HCT116 (cell line): Measurements from ENCODE around the gene GALNT17. TPM values are rescaled to one million over a fixed set of nuclear protein-coding genes. Genes with fewer than 3 reads are reported as not detected.

Experiments used
- ATAC-seq: fragments of 200-7000 bp; cut with Tn5 transposase; 2 replicates; pipeline ENCODE4 v1.9.1; 2020; ENCODE audit warnings: mild to moderate bottlenecking, moderate library complexity
- BruUV-seq: library from RNA; stranded (reverse); fragments of 400-500 nt; replicated peaks from 2 replicates; lab custom pipeline; 2021; lab: Mats Ljungman, UMichigan
- CTCF ChIA-PET: fragments of 300-600 bp; sonication (Branson Sonifier 250); formaldehyde crosslinking; loops from one replicate; lab custom pipeline; 2021; ENCODE audit warnings: antibody characterized with exemption; lab: Charles Lee
- POLR2A ChIA-PET: fragments of 300-600, 350-600 bp; sonication (Branson Sonifier 250); formaldehyde crosslinking; loops from one replicate; lab custom pipeline; 2021; ENCODE audit warnings: antibody characterized with exemption; lab: Charles Lee
- RAD21 ChIA-PET, 2 experiments: fragments of 300-600 bp; sonication (Branson Sonifier 250); formaldehyde crosslinking; loops; one replicate each; lab custom pipeline; 2023; ENCODE audit warnings: low total read pairs in 2 of 2; ENCODE audit not compliant: uncharacterized antibody in 2 of 2, unreplicated experiment in 2 of 2, low non-redundant PET in 1 of 2; lab: Charles Lee
- DNase-seq: peaks from one replicate; pipeline ENCODE4 v3.0.0-alpha.2; 2010; ENCODE audit warnings: low read depth, low spot score
- H2AFZ ChIP-seq: fragments of 200-600 bp; shearing (Covaris generic), sonication (generic); 2 replicates; pipeline ENCODE4 v1.6.1; 2017; ENCODE audit warnings: low read depth, mixed run types, mixed read lengths, antibody characterized with exemption, low read length; ENCODE audit not compliant: poor library complexity, severe bottlenecking
- H3K27ac ChIP-seq: 2 replicates; pipeline ENCODE4 v1.5.1; 2012; ENCODE audit warnings: low read depth, low read length
- H3K27me3 ChIP-seq: fragments of 200-600 bp; sonication (generic); 2 replicates; pipeline ENCODE4 v1.6.1; 2016; ENCODE audit warnings: mixed run types, low read length, mixed read lengths; ENCODE audit not compliant: insufficient read depth
- H3K36me3 ChIP-seq, 2 experiments: fragments of 200-500 bp in 1 of 2; fragments of 200-600 bp in 1 of 2; sonication (Bioruptor generic) in 1 of 2; sonication (generic) in 1 of 2; 2 replicates each; pipeline versions ENCODE4 v1.5.1 to v1.6.1; 2014 to 2016; ENCODE audit warnings: low read length in 2 of 2, inconsistent platforms in 1 of 2, mixed read lengths in 1 of 2, mixed run types in 1 of 2; ENCODE audit not compliant: insufficient read depth in 2 of 2, control insufficient read depth in 1 of 2
- H3K4me1 ChIP-seq, 2 experiments: fragments of 200-600 bp in 1 of 2; sonication (generic) in 1 of 2; 2 replicates each; pipeline versions ENCODE4 v1.5.1 to v1.6.1; 2012 to 2017; ENCODE audit warnings: low read length in 2 of 2, inconsistent platforms in 1 of 2, mild to moderate bottlenecking in 1 of 2, mixed read lengths in 1 of 2, mixed run types in 1 of 2, moderate library complexity in 1 of 2; ENCODE audit not compliant: insufficient read depth in 2 of 2, control insufficient read depth in 1 of 2
- H3K4me2 ChIP-seq: fragments of 200-600 bp; sonication (generic); 2 replicates; pipeline ENCODE4 v1.6.1; 2017; ENCODE audit warnings: mixed run types, low read length, mixed read lengths
- H3K4me3 ChIP-seq, 2 experiments: fragments of 200-600 bp in 1 of 2; sonication (generic) in 1 of 2; replicated peaks in 1 of 2; 2 replicates each; pipeline ENCODE4 v1.5.1; 2011 to 2016; ENCODE audit warnings: low read length in 2 of 2, control low read depth in 1 of 2, low read depth in 1 of 2, mild to moderate bottlenecking in 1 of 2, mixed read lengths in 1 of 2, mixed run types in 1 of 2
- H3K79me2 ChIP-seq: fragments of 200-600 bp; sonication (generic); 2 replicates; pipeline ENCODE4 v1.6.1; 2017; ENCODE audit warnings: mild to moderate bottlenecking, mixed run types, low read length, moderate library complexity, mixed read lengths; ENCODE audit not compliant: insufficient read depth
- H3K9ac ChIP-seq: fragments of 200-600 bp; sonication (generic); 2 replicates; pipeline ENCODE4 v1.6.1; 2016; ENCODE audit warnings: low read length, mixed read lengths
- H3K9me2 ChIP-seq: fragments of 200-600 bp; sonication (generic), shearing (Covaris generic); 2 replicates; pipeline ENCODE4 v1.6.1; 2017; ENCODE audit warnings: mixed run types, mild to moderate bottlenecking, moderate library complexity; ENCODE audit not compliant: insufficient read depth
- H3K9me3 ChIP-seq, 2 experiments: fragments of 200-500 bp in 1 of 2; fragments of 200-600 bp in 1 of 2; sonication (Bioruptor generic) in 1 of 2; sonication (generic) in 1 of 2; 2 replicates each; pipeline ENCODE4 v1.6.1; 2014 to 2017; ENCODE audit warnings: low read length in 2 of 2, mixed read lengths in 2 of 2, inconsistent platforms in 1 of 2, low read depth in 1 of 2, mild to moderate bottlenecking in 1 of 2, mixed run types in 1 of 2, moderate library complexity in 1 of 2; ENCODE audit not compliant: control insufficient read depth in 1 of 2, insufficient read depth in 1 of 2
- H4K20me1 ChIP-seq: fragments of 200-600 bp; sonication (generic), shearing (Covaris generic); 2 replicates; pipeline ENCODE4 v1.6.1; 2017; ENCODE audit warnings: mixed run types, mild to moderate bottlenecking, moderate library complexity; ENCODE audit not compliant: insufficient read depth
- CBX3 ChIP-seq: IDR thresholded peaks from 2 replicates; pipeline ENCODE4 v1.6.1; 2012; ENCODE audit warnings: low read depth
- ELF1 ChIP-seq: IDR thresholded peaks from 2 replicates; pipeline ENCODE4 v1.6.1; 2012; ENCODE audit warnings: low read depth, borderline replicate concordance
- EZH2 ChIP-seq: fragments of 200-600 bp; sonication (generic); IDR thresholded peaks from 2 replicates; pipeline ENCODE4 v1.6.1; 2017; ENCODE audit warnings: antibody characterized with exemption, mixed run types
- JUND ChIP-seq: IDR thresholded peaks from 2 replicates; pipeline ENCODE4 v1.6.1; 2012
- RAD21 ChIP-seq: IDR thresholded peaks from 2 replicates; pipeline ENCODE4 v1.6.1; 2012; ENCODE audit warnings: low read depth, mild to moderate bottlenecking
- SIN3A ChIP-seq: IDR thresholded peaks from 2 replicates; pipeline ENCODE4 v1.6.1; 2012; ENCODE audit warnings: low read depth
- SP1 ChIP-seq: IDR thresholded peaks from 2 replicates; pipeline ENCODE4 v1.6.1; 2012; ENCODE audit warnings: low read depth
- TCF7L2 ChIP-seq: IDR thresholded peaks from 2 replicates; pipeline ENCODE4 v1.7.0; 2011; ENCODE audit warnings: borderline replicate concordance, inconsistent platforms; ENCODE audit not compliant: insufficient read depth, insufficient read length; ENCODE audit errors: extremely low read depth
- YY1 ChIP-seq: IDR thresholded peaks from 2 replicates; pipeline ENCODE4 v1.6.1; 2011; ENCODE audit warnings: low read length, low read depth, moderate library complexity, mild to moderate bottlenecking; ENCODE audit not compliant: insufficient replicate concordance; ENCODE audit errors: extremely low read depth
- ZNF274 ChIP-seq: fragments of 200-500 bp; sonication (Bioruptor generic); IDR thresholded peaks from 2 replicates; pipeline ENCODE4 v1.6.1; 2014; ENCODE audit warnings: mild to moderate bottlenecking, low read depth, low read length, inconsistent platforms
- intact Hi-C: fragments of 100-400 bp; cut with micrococcal nuclease; formaldehyde crosslinking; loops from 2 replicates; pipeline ENCODE4 v1.10.0; 2022
- total RNA-seq: library from RNA; stranded (reverse); gene quantifications from one replicate; pipeline ENCODE4 v1.2.1, GENCODE V29; 2021; ENCODE audit not compliant: unreplicated experiment
- TF ChIP-seq, protein P1 (sequence below), 3 experiments: fragments of 200-600 bp in 1 of 3; sonication (generic) in 1 of 3; IDR thresholded peaks in 2 of 3; conservative IDR thresholded peaks in 1 of 3; 2 replicates each; pipeline ENCODE4 v1.5.1; 2012 to 2017; ENCODE audit warnings: low read depth in 2 of 3, low read length in 2 of 3, antibody characterized with exemption in 1 of 3, borderline replicate concordance in 1 of 3, control low read depth in 1 of 3, mild to moderate bottlenecking in 1 of 3, mixed read lengths in 1 of 3, mixed run types in 1 of 3, moderate library complexity in 1 of 3; ENCODE audit not compliant: insufficient read depth in 1 of 3
- TF ChIP-seq, protein P2 (sequence below): IDR thresholded peaks from 2 replicates; pipeline ENCODE4 v1.6.1; 2012
- TF ChIP-seq, protein P3 (sequence below): IDR thresholded peaks from 2 replicates; pipeline ENCODE4 v1.6.1; 2012
- TF ChIP-seq, protein P4 (sequence below): IDR thresholded peaks from 2 replicates; pipeline ENCODE4 v1.6.1; 2012; ENCODE audit warnings: low read depth

The GALNT17 gene
- total RNA-seq, 1 experiment from 2014 or later: not detected

DNA sequence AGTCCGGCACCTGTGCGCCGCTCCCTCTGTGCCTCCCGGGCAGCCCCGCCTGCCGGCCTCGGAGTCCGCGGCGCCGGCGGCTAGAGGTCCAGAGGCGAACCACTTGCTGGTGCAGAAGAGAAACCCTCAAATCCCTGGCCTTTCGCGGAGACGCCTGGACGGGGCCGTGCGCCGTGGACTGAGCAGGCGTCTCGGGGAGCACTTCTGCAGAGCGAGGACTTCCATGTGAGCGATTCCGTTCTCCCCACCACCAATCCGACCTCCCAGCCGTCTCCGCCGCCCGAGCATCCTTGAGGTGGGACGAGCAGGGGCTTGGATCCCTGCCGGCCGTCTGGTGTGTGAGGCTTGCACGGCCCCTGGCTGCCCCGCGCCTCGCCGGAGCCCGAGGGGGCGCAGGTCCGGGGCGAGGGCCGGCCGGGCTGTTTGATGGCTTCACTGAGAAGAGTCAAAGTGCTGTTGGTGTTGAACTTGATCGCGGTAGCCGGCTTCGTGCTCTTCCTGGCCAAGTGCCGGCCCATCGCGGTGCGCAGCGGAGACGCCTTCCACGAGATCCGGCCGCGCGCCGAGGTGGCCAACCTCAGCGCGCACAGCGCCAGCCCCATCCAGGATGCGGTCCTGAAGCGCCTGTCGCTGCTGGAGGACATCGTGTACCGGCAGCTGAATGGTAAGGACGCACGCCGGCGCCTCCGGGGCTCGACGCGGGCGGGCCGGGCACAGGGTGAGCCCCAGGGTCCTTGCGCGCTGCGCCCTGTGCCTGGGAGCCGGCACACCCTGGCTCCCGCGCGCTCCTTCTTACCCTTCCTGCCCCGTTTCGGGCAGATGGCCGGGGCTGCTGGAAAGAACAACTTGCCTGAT lies 660 bp downstream of the GALNT17 start:
- H4K20me1 ChIP-seq: no peaks in the 10 kb centered on the region
- H3K4me1 ChIP-seq: no peaks in the 10 kb centered on the region
- no peaks in the 10 kb centered on the region for H3K9me2 ChIP-seq
- no peak overlapping the region for H3K4me3 ChIP-seq
- peaks cover 3 to 9% of the 10 kb centered on the region in 2 experiments; a peak in 2 of 4 replicates for H3K9me3 ChIP-seq
- ChIA-PET CTCF (no interaction called here), RAD21 (no interaction called here), POLR2A (no interaction called here)
- H3K79me2 ChIP-seq: no peaks in the 10 kb centered on the region
- DNase-seq (no peak), ATAC-seq (no peak)
- H3K9ac ChIP-seq: no peak overlapping the region
- no peak overlapping the region for H3K27ac ChIP-seq
- no peaks in the 10 kb centered on the region for H3K27me3 ChIP-seq
- H3K36me3 ChIP-seq: no peaks in the 10 kb centered on the region
- TF ChIP-seq CBX3 (no peak), ZNF274 (no peak), SIN3A (no peak), TCF7L2 (no peak), JUND (no peak), RAD21 (no peak), ELF1 (no peak), SP1 (no peak), YY1 (no peak), EZH2 (no peak)
- TF ChIP-seq, protein P1, sequence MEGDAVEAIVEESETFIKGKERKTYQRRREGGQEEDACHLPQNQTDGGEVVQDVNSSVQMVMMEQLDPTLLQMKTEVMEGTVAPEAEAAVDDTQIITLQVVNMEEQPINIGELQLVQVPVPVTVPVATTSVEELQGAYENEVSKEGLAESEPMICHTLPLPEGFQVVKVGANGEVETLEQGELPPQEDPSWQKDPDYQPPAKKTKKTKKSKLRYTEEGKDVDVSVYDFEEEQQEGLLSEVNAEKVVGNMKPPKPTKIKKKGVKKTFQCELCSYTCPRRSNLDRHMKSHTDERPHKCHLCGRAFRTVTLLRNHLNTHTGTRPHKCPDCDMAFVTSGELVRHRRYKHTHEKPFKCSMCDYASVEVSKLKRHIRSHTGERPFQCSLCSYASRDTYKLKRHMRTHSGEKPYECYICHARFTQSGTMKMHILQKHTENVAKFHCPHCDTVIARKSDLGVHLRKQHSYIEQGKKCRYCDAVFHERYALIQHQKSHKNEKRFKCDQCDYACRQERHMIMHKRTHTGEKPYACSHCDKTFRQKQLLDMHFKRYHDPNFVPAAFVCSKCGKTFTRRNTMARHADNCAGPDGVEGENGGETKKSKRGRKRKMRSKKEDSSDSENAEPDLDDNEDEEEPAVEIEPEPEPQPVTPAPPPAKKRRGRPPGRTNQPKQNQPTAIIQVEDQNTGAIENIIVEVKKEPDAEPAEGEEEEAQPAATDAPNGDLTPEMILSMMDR (IDR thresholded peaks at IDR 0.05 in 2 of 3, conservative IDR thresholded peaks at IDR 0.05 in 1 of 3; ENCODE audit: borderline replicate concordance in 1 of 3, insufficient read depth in 1 of 3, low read depth in 2 of 3, low read length in 2 of 3): no peak
- TF ChIP-seq, protein P2, sequence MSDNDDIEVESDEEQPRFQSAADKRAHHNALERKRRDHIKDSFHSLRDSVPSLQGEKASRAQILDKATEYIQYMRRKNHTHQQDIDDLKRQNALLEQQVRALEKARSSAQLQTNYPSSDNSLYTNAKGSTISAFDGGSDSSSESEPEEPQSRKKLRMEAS: no peak
- TF ChIP-seq, protein P3, sequence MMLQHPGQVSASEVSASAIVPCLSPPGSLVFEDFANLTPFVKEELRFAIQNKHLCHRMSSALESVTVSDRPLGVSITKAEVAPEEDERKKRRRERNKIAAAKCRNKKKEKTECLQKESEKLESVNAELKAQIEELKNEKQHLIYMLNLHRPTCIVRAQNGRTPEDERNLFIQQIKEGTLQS: no peak
- TF ChIP-seq, protein P4, sequence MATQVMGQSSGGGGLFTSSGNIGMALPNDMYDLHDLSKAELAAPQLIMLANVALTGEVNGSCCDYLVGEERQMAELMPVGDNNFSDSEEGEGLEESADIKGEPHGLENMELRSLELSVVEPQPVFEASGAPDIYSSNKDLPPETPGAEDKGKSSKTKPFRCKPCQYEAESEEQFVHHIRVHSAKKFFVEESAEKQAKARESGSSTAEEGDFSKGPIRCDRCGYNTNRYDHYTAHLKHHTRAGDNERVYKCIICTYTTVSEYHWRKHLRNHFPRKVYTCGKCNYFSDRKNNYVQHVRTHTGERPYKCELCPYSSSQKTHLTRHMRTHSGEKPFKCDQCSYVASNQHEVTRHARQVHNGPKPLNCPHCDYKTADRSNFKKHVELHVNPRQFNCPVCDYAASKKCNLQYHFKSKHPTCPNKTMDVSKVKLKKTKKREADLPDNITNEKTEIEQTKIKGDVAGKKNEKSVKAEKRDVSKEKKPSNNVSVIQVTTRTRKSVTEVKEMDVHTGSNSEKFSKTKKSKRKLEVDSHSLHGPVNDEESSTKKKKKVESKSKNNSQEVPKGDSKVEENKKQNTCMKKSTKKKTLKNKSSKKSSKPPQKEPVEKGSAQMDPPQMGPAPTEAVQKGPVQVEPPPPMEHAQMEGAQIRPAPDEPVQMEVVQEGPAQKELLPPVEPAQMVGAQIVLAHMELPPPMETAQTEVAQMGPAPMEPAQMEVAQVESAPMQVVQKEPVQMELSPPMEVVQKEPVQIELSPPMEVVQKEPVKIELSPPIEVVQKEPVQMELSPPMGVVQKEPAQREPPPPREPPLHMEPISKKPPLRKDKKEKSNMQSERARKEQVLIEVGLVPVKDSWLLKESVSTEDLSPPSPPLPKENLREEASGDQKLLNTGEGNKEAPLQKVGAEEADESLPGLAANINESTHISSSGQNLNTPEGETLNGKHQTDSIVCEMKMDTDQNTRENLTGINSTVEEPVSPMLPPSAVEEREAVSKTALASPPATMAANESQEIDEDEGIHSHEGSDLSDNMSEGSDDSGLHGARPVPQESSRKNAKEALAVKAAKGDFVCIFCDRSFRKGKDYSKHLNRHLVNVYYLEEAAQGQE: no peak
- H3K4me2 ChIP-seq: no peak overlapping the region
- H2AFZ ChIP-seq: no peak overlapping the region
- intact Hi-C loops: no loop called here
- no TSS peak for BruUV-seq
